ENCODE data around the gene CENPU. TPM values are rescaled to one million over a fixed set of nuclear protein-coding genes. Genes with fewer than 3 reads are reported as not detected.

CENPU gene
- total RNA-seq, 2 donors from 2014 or later = 2.6 to 15.5 TPM

DNA sequence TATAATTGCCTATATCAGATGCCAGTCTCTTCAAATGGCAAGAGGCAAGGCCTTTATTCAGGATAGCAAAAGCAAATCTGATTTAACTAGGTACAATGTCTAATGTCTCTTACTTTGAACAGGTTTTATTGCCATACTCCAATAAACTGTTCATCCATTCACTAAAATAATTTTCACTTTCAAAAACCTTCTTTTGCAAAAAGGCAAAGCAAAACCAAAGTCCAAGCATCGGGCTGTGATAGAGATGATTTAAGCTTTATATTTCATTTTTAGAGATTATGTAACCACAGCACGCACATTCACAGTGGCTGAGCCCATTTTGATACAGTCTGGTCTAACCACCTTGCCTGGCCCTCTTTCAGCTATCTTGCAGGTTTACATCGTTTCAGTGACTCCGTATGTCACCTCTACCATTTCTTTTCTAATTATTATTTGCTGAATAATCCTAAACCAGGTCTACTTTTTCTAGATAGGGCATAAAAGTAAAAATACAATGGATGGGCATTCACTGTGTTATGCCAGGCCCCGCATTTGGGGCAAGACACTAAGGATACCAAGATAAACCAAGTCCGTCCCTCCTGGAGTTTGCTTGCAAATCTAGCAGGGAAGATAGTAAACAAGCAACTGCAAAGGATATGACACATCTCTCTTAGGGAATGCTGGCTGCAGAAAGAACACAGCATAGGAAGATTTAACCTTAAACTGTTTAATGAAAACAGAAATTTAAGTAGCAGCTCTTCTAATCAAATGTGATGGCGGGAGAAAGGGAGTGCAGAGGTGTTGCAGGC lies 86.4 kb downstream of the CENPU start:
- H3K27me3 ChIP-seq (replicated peaks; ENCODE audit: insufficient read depth) = no peaks in the 10 kb centered on the region
- H3K9me3 ChIP-seq = no peaks in the 10 kb centered on the region
- TF ChIP-seq POLR2AphosphoS5 (IDR thresholded peaks at IDR 0.05) (no peak), POLR2A (IDR thresholded peaks at IDR 0.05) (no peak)
- H3K36me3 ChIP-seq = no peaks in the 10 kb centered on the region
- DNase-seq (ENCODE audit: low spot score) = no peak
- intact Hi-C loops (cut with DNase I) = loop anchor here (5.0 to 10.0 kb wide), 3 partner anchors 85 to 363 kb away; partner anchors contain the start of genes CENPU and IRF2
- peak overlapping the region; percentile 91 to 94 for H3K27ac ChIP-seq
- peaks cover 14% of the 10 kb centered on the region for H3K4me1 ChIP-seq (replicated peaks)
- 57% methylated on average over 7 of the region's 7 CpGs for WGBS
- H3K4me3 ChIP-seq = peak overlapping the region; percentile 65 to 73

DNA sequence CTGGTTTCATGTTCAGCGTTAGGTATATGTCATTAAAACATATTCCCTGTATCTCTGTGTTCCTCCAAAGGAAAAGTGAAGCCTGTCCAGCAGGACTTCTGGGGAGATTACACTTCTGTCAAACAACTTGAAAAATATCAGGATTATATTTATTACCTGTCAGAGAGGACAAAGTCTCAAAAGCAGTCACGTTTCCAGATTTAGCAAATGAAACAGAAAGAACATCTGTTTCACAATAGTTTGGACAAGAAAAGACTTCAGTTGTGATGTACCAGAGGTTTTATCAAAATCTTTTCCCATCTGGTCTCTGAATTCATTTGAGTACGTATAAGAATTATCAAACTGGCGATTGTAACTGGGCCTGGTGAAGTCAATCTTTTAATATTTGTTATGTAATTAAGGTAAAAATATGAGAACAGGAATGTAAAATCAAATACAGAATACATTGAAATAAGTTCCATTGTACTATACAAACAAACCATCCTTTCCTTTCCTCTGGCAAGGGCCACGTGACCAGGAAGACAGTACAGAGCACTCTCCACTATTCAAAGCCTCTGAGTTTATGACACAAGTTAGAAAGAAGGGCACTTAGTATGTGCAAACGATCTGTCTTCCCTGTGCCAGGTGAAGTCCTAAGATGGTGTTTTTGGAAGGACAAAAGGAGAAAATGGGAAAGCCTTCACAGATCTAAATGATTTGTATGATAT lies 87.8 kb downstream of the CENPU start:
- H3K27ac ChIP-seq = no peak overlapping the region

DNA sequence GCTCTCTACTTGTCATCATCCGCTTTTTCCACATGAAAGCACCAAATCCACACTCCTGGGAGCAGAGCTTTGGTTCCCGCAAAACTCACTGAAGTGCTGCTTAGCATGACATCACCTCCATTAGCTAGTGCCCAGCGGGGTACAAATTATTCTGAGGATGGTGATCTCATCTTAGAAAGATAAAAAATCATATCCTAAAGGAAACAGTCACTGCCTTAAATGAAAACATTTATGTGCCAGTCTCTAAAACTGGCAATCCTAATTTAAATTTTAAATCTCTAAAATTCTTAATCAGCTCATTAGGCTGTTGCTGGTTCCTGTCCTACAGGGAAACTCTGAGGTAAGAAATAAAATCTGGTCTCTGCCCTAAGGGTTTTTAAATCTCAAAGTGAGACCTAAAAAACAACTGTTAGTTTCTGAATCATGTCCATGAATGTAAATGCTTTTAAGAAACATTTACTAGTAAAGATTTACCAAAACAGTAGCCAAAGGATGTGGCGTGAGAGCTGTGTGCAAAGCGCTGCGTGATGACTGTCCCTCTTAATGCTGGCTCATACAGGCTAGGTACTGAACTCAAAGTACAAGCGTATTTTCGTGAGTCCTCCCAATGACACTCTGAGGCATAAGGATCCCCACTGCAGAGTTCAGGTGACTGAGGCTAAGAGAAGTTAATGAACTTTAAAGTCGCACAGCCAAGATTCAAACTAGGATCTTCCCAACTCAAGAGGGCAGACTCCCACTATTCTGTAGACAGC lies 89.2 kb downstream of the CENPU start:
- H3K27me3 ChIP-seq (replicated peaks; ENCODE audit: insufficient read depth) = no peaks in the 10 kb centered on the region
- 84% methylated on average over 9 of the region's 9 CpGs for WGBS
- H3K4me1 ChIP-seq (replicated peaks) = peaks cover 14% of the 10 kb centered on the region
- no peak overlapping the region for H3K27ac ChIP-seq
- intact Hi-C loops (cut with DNase I) = loop anchor here (5.0 to 10.0 kb wide), 3 partner anchors 88 to 360 kb away; partner anchors contain the start of genes CENPU and IRF2
- no peaks in the 10 kb centered on the region for H3K36me3 ChIP-seq
- DNase-seq (ENCODE audit: low spot score) = no peak
- H3K9me3 ChIP-seq = no peaks in the 10 kb centered on the region
- TF ChIP-seq CTCF (IDR thresholded peaks at IDR 0.05) (no peak), POLR2A (IDR thresholded peaks at IDR 0.05) (no peak), POLR2AphosphoS5 (IDR thresholded peaks at IDR 0.05) (no peak)
- no peak overlapping the region for H3K4me3 ChIP-seq

More for the DNA sequence above, 87.8 kb downstream of the CENPU start:
- TF ChIP-seq CTCF (IDR thresholded peaks at IDR 0.05) (no peak), POLR2A (IDR thresholded peaks at IDR 0.05) (no peak), POLR2AphosphoS5 (IDR thresholded peaks at IDR 0.05) (no peak)
- no peak overlapping the region for H3K4me3 ChIP-seq
- DNase-seq (ENCODE audit: low spot score) = no peak
- no peaks in the 10 kb centered on the region for H3K27me3 ChIP-seq (replicated peaks; ENCODE audit: insufficient read depth)
- H3K36me3 ChIP-seq = no peaks in the 10 kb centered on the region
- H3K4me1 ChIP-seq (replicated peaks) = peaks cover 14% of the 10 kb centered on the region
- intact Hi-C loops (cut with DNase I) = loop anchor here (5.0 to 10.0 kb wide), 3 partner anchors 86 to 361 kb away; partner anchors contain the start of genes CENPU and IRF2
- H3K9me3 ChIP-seq = no peaks in the 10 kb centered on the region
- 55% methylated on average over 6 of the region's 6 CpGs for WGBS

Other genes starting within 250 kb of the CENPU start
- 10 to 100 TPM; 13.3 to 13.8 TPM for gene CASP3, start 84.6 kb downstream of the CENPU start, total RNA-seq
- gene PRIMPOL, start 84.4 kb downstream of the CENPU start, total RNA-seq = 10 to 100 TPM; 14.3 to 28.6 TPM
- 100 to 1,000 TPM in 1 of 2 donors, 10 to 100 TPM in 1; 71.7 to 157 TPM for gene ACSL1, start 91.9 kb upstream of the CENPU start, total RNA-seq